Activated T-helper 1 cell treated with Interleukin-2 at 50 U/mL for 16 hours (primary cell): ENCODE measurements around the gene MAP1LC3B.

Source experiments
- DNase-seq: peaks from one replicate; pipeline ENCODE4 v3.0.0-alpha.2; 2020; ENCODE audit warnings: low read depth

Gene MAP1LC3B

GRCh38 chr16:87409781-87410180 lies 17.6 kb downstream of the MAP1LC3B start:
- DNase-seq, result no peak

- no peak for DNase-seq
These were observed 18.4 kb downstream of the MAP1LC3B start for GRCh38 chr16:87410530-87410929.

GRCh38 chr16:87410968-87411367 lies 18.8 kb downstream of the MAP1LC3B start:
- no peak for DNase-seq

- no peak for DNase-seq
These were observed 19.5 kb downstream of the MAP1LC3B start for GRCh38 chr16:87411375-87412271.

GRCh38 chr16:87412371-87412995 lies 20.3 kb downstream of the MAP1LC3B start:
- no peak for DNase-seq

GRCh38 chr16:87412996-87413421 lies 20.9 kb downstream of the MAP1LC3B start:
- DNase-seq, result no peak

GRCh38 chr16:87414251-87414680 lies 22.1 kb downstream of the MAP1LC3B start:
- no peak for DNase-seq

GRCh38 chr16:87415441-87415840 lies 23.3 kb downstream of the MAP1LC3B start:
- DNase-seq, result no peak

GRCh38 chr16:87416826-87417527 lies 24.8 kb downstream of the MAP1LC3B start:
- no peak for DNase-seq

GRCh38 chr16:87417528-87417910 lies 25.4 kb downstream of the MAP1LC3B start:
- DNase-seq, result no peak

GRCh38 chr16:87418216-87418615 lies 26.1 kb downstream of the MAP1LC3B start:
- no peak for DNase-seq

- DNase-seq, result no peak
These were observed 26.5 kb downstream of the MAP1LC3B start for GRCh38 chr16:87418644-87419043.

- no peak for DNase-seq
These were observed 28.2 kb downstream of the MAP1LC3B start for GRCh38 chr16:87420026-87421002.

- no peak for DNase-seq
These were observed 29.1 kb downstream of the MAP1LC3B start for GRCh38 chr16:87421003-87421912.

- no peak for DNase-seq
These were observed 30.0 kb downstream of the MAP1LC3B start for GRCh38 chr16:87422106-87422505.

- no peak for DNase-seq
These were observed 31.3 kb downstream of the MAP1LC3B start for GRCh38 chr16:87423429-87423828.

GRCh38 chr16:87424266-87424665 lies 32.1 kb downstream of the MAP1LC3B start:
- no peak for DNase-seq

GRCh38 chr16:87425941-87426340 lies 33.8 kb downstream of the MAP1LC3B start:
- no peak for DNase-seq

- no peak for DNase-seq
These were observed 34.5 kb downstream of the MAP1LC3B start for GRCh38 chr16:87426423-87427215.

- DNase-seq, result no peak
These were observed 39.8 kb downstream of the MAP1LC3B start for GRCh38 chr16:87431926-87432325.
